ENCODE data around the gene CARD19. TPM values are rescaled to one million over a fixed set of nuclear protein-coding genes. Genes with fewer than 3 reads are reported as not detected.
"Not testable (repeated sequence)": the region's sequence is repeated elsewhere in the genome, so short reads cannot be mapped to it uniquely, and the experiment has no call there.

The CARD19 gene
- total RNA-seq, 1 donor from 2014 or later, result 13.2 TPM

DNA sequence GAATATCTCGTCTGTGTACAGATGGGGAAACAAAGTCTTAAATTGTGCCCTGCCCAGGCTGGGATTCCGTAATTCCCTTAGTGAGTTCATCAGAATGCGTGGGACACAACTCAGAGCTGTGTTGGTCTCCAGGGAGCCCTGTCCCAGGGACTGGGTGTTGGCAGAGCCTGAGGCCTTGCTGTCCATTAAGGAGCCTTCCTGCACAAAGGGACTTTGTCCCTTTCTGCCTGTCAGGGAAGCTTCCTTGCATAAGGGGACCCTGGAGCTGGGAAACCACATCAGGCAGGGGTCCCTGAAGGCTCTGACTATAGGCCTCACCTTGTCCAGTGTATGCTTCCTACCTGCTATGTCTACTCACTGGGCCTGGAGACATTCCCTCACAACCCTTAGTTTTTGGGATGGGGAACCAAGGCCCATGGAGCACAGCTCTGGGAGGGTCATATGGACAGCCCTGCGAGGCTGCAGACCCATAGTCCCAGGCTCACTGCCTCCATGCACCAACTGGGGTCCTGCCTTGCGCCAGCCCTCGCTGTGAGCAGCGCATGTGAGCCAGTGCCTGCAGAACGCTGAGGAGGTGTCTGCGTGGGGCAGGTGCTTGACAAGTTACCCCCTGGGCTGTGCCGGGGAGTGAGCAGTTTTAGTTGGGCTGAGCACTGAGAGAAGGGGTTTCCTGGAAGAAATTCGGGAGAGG, 1.6 kb downstream of the CARD19 start:
- H3K27ac Mint-ChIP-seq (ENCODE audit: unreplicated experiment), result no peak overlapping the region
- H3K36me3 Mint-ChIP-seq (ENCODE audit: low read depth, unreplicated experiment), result peaks cover 4% of the 10 kb centered on the region
- peak overlapping the region; percentile 56 for H3K4me3 Mint-ChIP-seq (ENCODE audit: unreplicated experiment)
- TF ChIP-seq, protein P1, sequence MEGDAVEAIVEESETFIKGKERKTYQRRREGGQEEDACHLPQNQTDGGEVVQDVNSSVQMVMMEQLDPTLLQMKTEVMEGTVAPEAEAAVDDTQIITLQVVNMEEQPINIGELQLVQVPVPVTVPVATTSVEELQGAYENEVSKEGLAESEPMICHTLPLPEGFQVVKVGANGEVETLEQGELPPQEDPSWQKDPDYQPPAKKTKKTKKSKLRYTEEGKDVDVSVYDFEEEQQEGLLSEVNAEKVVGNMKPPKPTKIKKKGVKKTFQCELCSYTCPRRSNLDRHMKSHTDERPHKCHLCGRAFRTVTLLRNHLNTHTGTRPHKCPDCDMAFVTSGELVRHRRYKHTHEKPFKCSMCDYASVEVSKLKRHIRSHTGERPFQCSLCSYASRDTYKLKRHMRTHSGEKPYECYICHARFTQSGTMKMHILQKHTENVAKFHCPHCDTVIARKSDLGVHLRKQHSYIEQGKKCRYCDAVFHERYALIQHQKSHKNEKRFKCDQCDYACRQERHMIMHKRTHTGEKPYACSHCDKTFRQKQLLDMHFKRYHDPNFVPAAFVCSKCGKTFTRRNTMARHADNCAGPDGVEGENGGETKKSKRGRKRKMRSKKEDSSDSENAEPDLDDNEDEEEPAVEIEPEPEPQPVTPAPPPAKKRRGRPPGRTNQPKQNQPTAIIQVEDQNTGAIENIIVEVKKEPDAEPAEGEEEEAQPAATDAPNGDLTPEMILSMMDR (IDR thresholded peaks at IDR 0.05; ENCODE audit: unreplicated experiment), result no peak
- H3K9me3 Mint-ChIP-seq (ENCODE audit: unreplicated experiment), result no peaks in the 10 kb centered on the region
- DNase-seq (ENCODE audit: low spot score), result no peak
- peaks cover 10% of the 10 kb centered on the region for H3K27me3 Mint-ChIP-seq (ENCODE audit: unreplicated experiment)
- H3K4me1 Mint-ChIP-seq (ENCODE audit: unreplicated experiment), result peaks cover 16% of the 10 kb centered on the region

DNA sequence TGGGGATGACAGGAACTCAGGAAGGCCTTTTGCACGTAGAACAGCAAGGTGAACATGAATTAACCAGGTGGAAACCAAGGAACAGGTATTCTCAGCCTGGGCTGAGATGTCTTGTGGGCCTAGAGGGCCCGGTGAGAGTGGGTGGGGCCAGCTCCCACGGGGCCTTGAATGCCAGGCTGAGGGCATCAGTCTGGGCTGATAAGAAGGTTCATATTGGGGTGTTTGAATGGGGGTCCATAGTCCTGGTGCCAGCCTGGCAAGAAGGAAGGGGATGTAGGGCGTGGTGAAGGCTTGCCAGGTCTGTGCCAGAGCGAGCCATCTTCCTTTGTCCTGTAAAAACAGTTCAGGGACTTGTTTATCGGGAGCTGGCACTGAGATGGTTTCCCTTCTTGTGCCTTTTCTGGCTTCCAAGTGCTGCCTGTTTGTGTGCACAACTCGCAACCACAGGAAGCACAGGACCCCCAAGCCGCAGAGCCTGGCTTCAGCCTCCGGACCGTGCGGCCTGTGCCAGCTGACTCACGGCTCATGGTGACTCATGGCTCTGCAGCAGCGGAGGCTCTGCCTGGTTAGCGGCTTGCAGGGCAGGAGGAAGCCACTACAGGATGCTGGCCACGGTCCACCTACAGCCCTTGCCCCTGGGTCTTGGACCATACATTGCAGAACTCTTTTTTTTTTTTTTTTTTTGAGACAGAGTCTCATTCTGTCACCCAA, 2.4 kb downstream of the CARD19 start:
- no peak for DNase-seq (ENCODE audit: low spot score)
- Mint-ChIP-seq H3K36me3 (ENCODE audit: low read depth, unreplicated experiment) (peaks cover 4% of the 10 kb centered on the region), H3K4me3 (ENCODE audit: unreplicated experiment) (no peak overlapping the region), H3K27me3 (ENCODE audit: unreplicated experiment) (peaks cover 8% of the 10 kb centered on the region), H3K27ac (ENCODE audit: unreplicated experiment) (no peak overlapping the region), H3K4me1 (ENCODE audit: unreplicated experiment) (peaks cover 14% of the 10 kb centered on the region), H3K9me3 (ENCODE audit: unreplicated experiment) (no peaks in the 10 kb centered on the region)
- TF ChIP-seq, protein P1 (IDR thresholded peaks at IDR 0.05; ENCODE audit: unreplicated experiment), result no peak

DNA sequence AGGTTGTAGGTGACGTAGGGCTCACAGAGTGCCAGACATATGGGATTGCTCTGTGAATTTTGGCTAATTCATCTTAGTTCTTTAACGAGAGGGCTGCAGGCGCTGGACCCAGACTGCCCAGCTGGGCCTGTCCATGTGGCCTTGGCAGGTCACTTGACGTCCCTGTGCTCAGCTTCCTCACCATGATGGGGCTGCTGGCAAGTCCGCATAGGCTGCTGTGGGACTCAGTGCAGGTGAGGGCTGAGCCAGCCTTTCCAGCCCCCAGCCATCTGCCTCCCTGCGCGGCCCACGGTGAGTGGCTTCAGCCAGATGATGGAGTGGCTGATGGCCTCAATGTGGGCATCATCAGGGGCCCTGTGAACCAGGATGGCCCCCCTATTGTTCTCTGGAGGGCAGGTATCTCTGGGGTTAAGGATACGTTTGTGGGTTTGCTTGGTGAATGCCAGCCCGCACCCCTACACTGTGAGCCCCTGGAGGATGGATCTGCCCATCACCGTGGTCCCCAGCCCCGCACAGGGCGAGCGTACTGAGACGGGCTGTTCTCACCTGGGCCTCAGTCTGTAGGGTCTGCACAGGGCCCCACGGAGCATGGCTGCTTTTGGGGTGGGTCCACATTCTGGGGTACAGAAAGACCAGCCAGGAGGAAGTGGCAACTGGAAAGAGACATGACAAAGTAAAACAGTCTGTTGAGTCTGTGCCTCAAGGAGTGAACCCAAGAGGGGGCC, 3.7 kb downstream of the CARD19 start:
- DNase-seq (ENCODE audit: low spot score), result no peak
- H3K36me3 Mint-ChIP-seq (ENCODE audit: low read depth, unreplicated experiment), result peaks cover 4% of the 10 kb centered on the region
- TF ChIP-seq, protein P1 (IDR thresholded peaks at IDR 0.05; ENCODE audit: unreplicated experiment), result no peak
- H3K9me3 Mint-ChIP-seq (ENCODE audit: unreplicated experiment), result no peaks in the 10 kb centered on the region
- peaks cover 4% of the 10 kb centered on the region for H3K4me1 Mint-ChIP-seq (ENCODE audit: unreplicated experiment)
- peaks cover 2% of the 10 kb centered on the region for H3K27me3 Mint-ChIP-seq (ENCODE audit: unreplicated experiment)
- no peak overlapping the region for H3K27ac Mint-ChIP-seq (ENCODE audit: unreplicated experiment)
- H3K4me3 Mint-ChIP-seq (ENCODE audit: unreplicated experiment), result no peak overlapping the region

DNA sequence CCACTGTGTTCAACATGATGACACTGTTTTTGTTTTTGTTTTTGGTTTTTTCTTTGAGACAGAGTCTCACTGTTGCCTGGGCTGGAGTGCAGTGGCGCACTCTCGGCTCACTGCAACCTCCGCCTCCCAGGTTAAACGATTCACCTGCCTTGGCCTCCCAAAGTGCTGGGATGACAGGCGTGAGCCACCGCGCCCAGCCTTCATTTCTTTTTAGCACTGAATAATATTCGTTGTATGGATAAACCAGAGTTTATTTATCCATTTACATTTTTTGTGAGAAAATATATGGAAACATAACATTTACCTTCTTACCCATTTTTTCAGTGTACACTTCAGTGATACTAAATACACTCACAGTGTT, 4.2 kb downstream of the CARD19 start:
- Mint-ChIP-seq H3K4me1 (ENCODE audit: unreplicated experiment) (peaks cover 2% of the 10 kb centered on the region), H3K4me3 (ENCODE audit: unreplicated experiment) (no peak overlapping the region), H3K36me3 (ENCODE audit: low read depth, unreplicated experiment) (peaks cover 4% of the 10 kb centered on the region), H3K27ac (ENCODE audit: unreplicated experiment) (no peak overlapping the region), H3K9me3 (ENCODE audit: unreplicated experiment) (no peaks in the 10 kb centered on the region), H3K27me3 (ENCODE audit: unreplicated experiment) (peaks cover 2% of the 10 kb centered on the region)
- no peak for DNase-seq (ENCODE audit: low spot score)
- TF ChIP-seq, protein P1 (IDR thresholded peaks at IDR 0.05; ENCODE audit: unreplicated experiment), result no peak

DNA sequence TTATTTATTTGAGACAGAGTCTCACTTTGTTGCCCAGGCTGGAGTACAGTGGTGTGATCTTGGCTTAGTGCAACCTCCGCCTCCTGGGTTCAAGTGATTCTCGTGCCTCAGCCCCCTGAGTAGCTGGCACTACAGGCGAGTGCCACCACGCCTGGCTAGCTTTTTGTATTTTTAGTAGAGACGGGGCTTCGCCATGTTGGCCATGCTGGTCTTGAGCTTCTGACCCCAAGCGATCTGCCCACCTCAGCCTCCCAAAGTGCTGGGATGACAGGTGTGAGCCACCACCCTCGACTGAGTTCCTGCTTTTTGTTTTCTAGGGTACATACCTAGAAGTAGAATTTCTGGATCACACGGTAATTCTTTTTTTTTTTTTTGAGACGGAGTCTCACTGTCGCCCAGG, 5.1 kb downstream of the CARD19 start:
- H3K4me1 Mint-ChIP-seq (ENCODE audit: unreplicated experiment); H3K27me3 Mint-ChIP-seq (ENCODE audit: unreplicated experiment); DNase-seq (ENCODE audit: low spot score); H3K36me3 Mint-ChIP-seq (ENCODE audit: low read depth, unreplicated experiment); H3K9me3 Mint-ChIP-seq (ENCODE audit: unreplicated experiment); H3K27ac Mint-ChIP-seq (ENCODE audit: unreplicated experiment); H3K4me3 Mint-ChIP-seq (ENCODE audit: unreplicated experiment): not testable (repeated sequence)

Data from endothelial cell (in vitro differentiated cells).